ENCODE results near the gene SLC9A6.
"Not testable (repeated sequence)": the region's sequence is repeated elsewhere in the genome, so short reads cannot be mapped to it uniquely, and the experiment has no call there.

SLC9A6 gene

GRCh38 chrX:136048446-136048845 is 63.2 kb downstream of the SLC9A6 start:
- H3K27me3 ChIP-seq, result no peaks in the 10 kb centered on the region
- no peak for DNase-seq
- H3K4me3 ChIP-seq (ENCODE audit: low read depth, low read length), result no peak overlapping the region
- H3K9me3 ChIP-seq, result no peaks in the 10 kb centered on the region
- no peaks in the 10 kb centered on the region for H3K36me3 ChIP-seq
- no peak for TF ChIP-seq CTCF (IDR thresholded peaks at IDR 0.05; ENCODE audit: low read depth, low read length)
- H3K4me1 ChIP-seq, result no peaks in the 10 kb centered on the region

DNA sequence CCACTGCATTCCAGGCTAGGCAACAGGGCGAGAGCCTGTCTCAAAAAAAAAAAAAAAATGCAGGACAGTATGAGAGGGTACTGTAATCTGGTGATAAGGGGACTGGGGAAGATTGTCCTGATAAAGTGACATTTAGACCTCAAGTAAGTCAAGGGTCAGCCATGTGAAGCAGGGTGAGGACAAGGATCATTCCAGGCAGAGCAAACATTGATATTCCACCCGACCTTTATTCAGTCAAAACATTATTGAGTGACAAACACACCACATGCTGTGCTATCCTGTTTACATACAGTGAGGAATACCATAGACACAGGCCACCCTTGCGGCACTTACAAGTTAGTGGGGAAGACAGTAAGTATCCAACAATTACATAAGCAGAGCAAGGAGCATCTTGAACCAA is 64.4 kb downstream of the SLC9A6 start:
- TF ChIP-seq CTCF (IDR thresholded peaks at IDR 0.05; ENCODE audit: low read depth, low read length), result no peak
- H3K4me1 ChIP-seq, result no peaks in the 10 kb centered on the region
- H3K9me3 ChIP-seq, result no peaks in the 10 kb centered on the region
- no peak for DNase-seq
- H3K36me3 ChIP-seq, result no peaks in the 10 kb centered on the region
- H3K4me3 ChIP-seq (ENCODE audit: low read depth, low read length), result no peak overlapping the region
- H3K27me3 ChIP-seq, result no peaks in the 10 kb centered on the region

GRCh38 chrX:136050875-136051274 is 65.6 kb downstream of the SLC9A6 start:
- not testable (repeated sequence) for H3K4me3 ChIP-seq (ENCODE audit: low read depth, low read length); H3K36me3 ChIP-seq; H3K27me3 ChIP-seq; H3K9me3 ChIP-seq; H3K4me1 ChIP-seq; DNase-seq

GRCh38 chrX:136051611-136052010 is 66.4 kb downstream of the SLC9A6 start:
- Histone ChIP-seq H3K36me3 (no peaks in the 10 kb centered on the region), H3K4me3 (ENCODE audit: low read depth, low read length) (no peak overlapping the region), H3K27me3 (no peaks in the 10 kb centered on the region), H3K4me1 (no peaks in the 10 kb centered on the region), H3K9me3 (no peaks in the 10 kb centered on the region)
- DNase-seq, result no peak
- no peak for TF ChIP-seq CTCF (IDR thresholded peaks at IDR 0.05; ENCODE audit: low read depth, low read length)

GRCh38 chrX:136055651-136056221 is 70.5 kb downstream of the SLC9A6 start:
- Histone ChIP-seq H3K9me3 (no peaks in the 10 kb centered on the region), H3K4me1 (no peaks in the 10 kb centered on the region), H3K36me3 (no peaks in the 10 kb centered on the region), H3K4me3 (ENCODE audit: low read depth, low read length) (no peak overlapping the region), H3K27me3 (no peaks in the 10 kb centered on the region)
- no peak for DNase-seq
- TF ChIP-seq CTCF (IDR thresholded peaks at IDR 0.05; ENCODE audit: low read depth, low read length), result no peak

DNA sequence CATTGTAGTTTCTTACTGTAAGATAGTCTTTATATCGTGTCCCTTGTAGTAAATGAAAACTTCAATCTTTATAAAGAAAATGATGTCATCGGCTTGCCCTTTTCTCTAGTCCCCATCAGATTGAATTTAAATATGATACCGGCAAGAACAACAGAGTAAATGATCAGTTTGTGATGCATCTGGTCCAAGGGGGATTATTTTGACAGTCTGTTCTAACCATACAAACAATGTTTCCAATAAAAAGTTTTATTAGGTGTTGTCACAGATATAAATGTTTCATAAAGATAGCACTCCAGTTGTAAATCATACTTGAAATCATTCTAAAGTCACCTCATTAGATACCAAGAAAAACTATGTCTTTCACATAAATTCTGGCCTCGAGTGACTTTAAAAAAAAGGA is 72.3 kb downstream of the SLC9A6 start:
- Histone ChIP-seq H3K27me3 (no peaks in the 10 kb centered on the region), H3K36me3 (no peaks in the 10 kb centered on the region), H3K4me3 (ENCODE audit: low read depth, low read length) (no peak overlapping the region), H3K4me1 (no peaks in the 10 kb centered on the region), H3K9me3 (no peaks in the 10 kb centered on the region)
- DNase-seq, result no peak
- no peak for TF ChIP-seq CTCF (IDR thresholded peaks at IDR 0.05; ENCODE audit: low read depth, low read length)

DNA sequence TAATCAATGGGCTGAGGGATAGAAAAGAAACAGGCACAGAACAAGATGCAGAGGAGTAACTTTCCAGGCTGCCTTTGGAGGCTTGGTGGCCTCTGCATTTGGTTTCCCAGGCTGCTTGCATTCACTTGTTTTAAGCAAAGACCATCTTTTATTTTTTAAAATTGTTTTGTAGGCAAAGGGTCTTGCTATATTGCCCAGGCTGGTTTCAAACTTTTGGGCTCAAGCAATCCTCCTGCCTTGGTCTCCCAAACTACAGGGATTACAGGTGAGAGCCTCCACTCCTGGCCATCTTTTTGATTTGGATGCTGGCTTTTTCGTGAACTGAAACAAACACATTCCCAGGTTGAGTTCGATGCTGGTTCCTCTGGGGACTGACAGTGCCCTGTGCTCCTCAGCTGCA is 74.1 kb downstream of the SLC9A6 start:
- TF ChIP-seq CTCF (IDR thresholded peaks at IDR 0.05; ENCODE audit: low read depth, low read length), result no peak
- H3K36me3 ChIP-seq, result no peaks in the 10 kb centered on the region
- no peaks in the 10 kb centered on the region for H3K4me1 ChIP-seq
- H3K9me3 ChIP-seq, result no peaks in the 10 kb centered on the region
- no peak for DNase-seq
- H3K27me3 ChIP-seq, result no peaks in the 10 kb centered on the region
- H3K4me3 ChIP-seq (ENCODE audit: low read depth, low read length), result no peak overlapping the region
